H1 (cell line): ENCODE data around the gene ATP7B.

Experiments used
- CEBPB ChIP-seq: IDR thresholded peaks from 2 replicates; pipeline ENCODE4 v1.6.1; 2012; ENCODE audit warnings: low read depth, low read length
- CHD2 ChIP-seq: IDR thresholded peaks from 2 replicates; pipeline ENCODE4 v1.6.1; 2012; ENCODE audit warnings: low read length, improper control_type of control experiment
- CREB1 ChIP-seq: IDR thresholded peaks from 2 replicates; pipeline ENCODE4 v1.6.1; 2012; ENCODE audit warnings: inconsistent platforms
- CTCF ChIP-seq, 3 experiments: IDR thresholded peaks; 1 replicate in 2 of 3; 2 replicates in 1 of 3; pipeline versions ENCODE4 v1.5.1 to v1.6.1; 2011; ENCODE audit warnings: low read length in 3 of 3, mild to moderate bottlenecking in 3 of 3, inconsistent platforms in 2 of 3, low read depth in 1 of 3, moderate library complexity in 1 of 3; ENCODE audit not compliant: insufficient read depth in 1 of 3; ENCODE audit errors: control extremely low read depth in 1 of 3
- EGR1 ChIP-seq: IDR thresholded peaks from 2 replicates; pipeline ENCODE4 v1.6.1; 2011; ENCODE audit warnings: low read depth, low read length, borderline replicate concordance
- NRF1 ChIP-seq: IDR thresholded peaks from 2 replicates; pipeline ENCODE4 v1.6.1; 2011; ENCODE audit warnings: mild to moderate bottlenecking, low read depth, low read length, improper control_type of control experiment
- POLR2A ChIP-seq, 2 experiments: IDR thresholded peaks; 1 replicate in 1 of 2; 2 replicates in 1 of 2; pipeline ENCODE4 v1.6.1; 2011; ENCODE audit warnings: low read depth in 2 of 2, low read length in 2 of 2, mild to moderate bottlenecking in 2 of 2; ENCODE audit errors: control extremely low read depth in 1 of 2
- POLR2AphosphoS5 ChIP-seq: IDR thresholded peaks from 2 replicates; pipeline ENCODE4 v1.6.1; 2011; ENCODE audit warnings: low read depth, low read length
- RXRA ChIP-seq: IDR thresholded peaks from 2 replicates; pipeline ENCODE4 v1.6.1; 2011; ENCODE audit warnings: low read depth, mild to moderate bottlenecking, low read length, moderate library complexity; ENCODE audit not compliant: insufficient read depth
- SIN3A ChIP-seq, 2 experiments: IDR thresholded peaks in 1 of 2; conservative IDR thresholded peaks in 1 of 2; 2 replicates each; pipeline ENCODE4 v1.6.1; 2011 to 2012; ENCODE audit warnings: low read length in 2 of 2, improper control_type of control experiment in 1 of 2, low read depth in 1 of 2, mild to moderate bottlenecking in 1 of 2
- USF2 ChIP-seq: IDR thresholded peaks from 2 replicates; pipeline ENCODE4 v1.6.1; 2011; ENCODE audit warnings: low read length, improper control_type of control experiment

GRCh38 chr13:51932231-51932630, 79.0 kb downstream of the ATP7B start:
- TF ChIP-seq RXRA (no peak), CREB1 (no peak), CTCF (IDR thresholded peaks at IDR 0.05; ENCODE audit: control extremely low read depth in 1 of 3, insufficient read depth in 1 of 3, low read depth in 1 of 3, low read length in 3 of 3) (no peak), CEBPB (no peak), POLR2AphosphoS5 (no peak), POLR2A (IDR thresholded peaks at IDR 0.05; ENCODE audit: control extremely low read depth in 1 of 2, low read depth in 2 of 2, low read length in 2 of 2) (no peak), NRF1 (no peak), SIN3A (conservative IDR thresholded peaks at IDR 0.05 in 1 of 2, IDR thresholded peaks at IDR 0.05 in 1 of 2; ENCODE audit: low read depth in 1 of 2, low read length in 2 of 2) (no peak), CHD2 (no peak), USF2 (no peak), EGR1 (no peak)
